Measurements from ENCODE around the gene CHL1.

CHL1 gene

GRCh38 chr3:244041-244440, 47.5 kb downstream of the CHL1 start:
- H3K9me3 ChIP-seq: no peaks in the 10 kb centered on the region
- DNase-seq (ENCODE audit: low spot score in 2 of 2): no peak
- H3K36me3 ChIP-seq (replicated peaks): no peaks in the 10 kb centered on the region
- in situ Hi-C loops (cut with MboI; ENCODE audit: low sequenced_read_pairs): no loop called here
- H3K4me1 ChIP-seq: no peaks in the 10 kb centered on the region
- no peaks in the 10 kb centered on the region for H3K27me3 ChIP-seq (ENCODE audit: low read depth)
- H3K4me3 ChIP-seq: no peak overlapping the region

- Histone ChIP-seq H3K4me1 (no peaks in the 10 kb centered on the region), H3K36me3 (replicated peaks) (no peaks in the 10 kb centered on the region), H3K27me3 (ENCODE audit: low read depth) (no peaks in the 10 kb centered on the region), H3K4me3 (no peak overlapping the region), H3K9me3 (no peaks in the 10 kb centered on the region)
- no peak for DNase-seq (ENCODE audit: low spot score in 2 of 2)
- in situ Hi-C loops (cut with MboI; ENCODE audit: low sequenced_read_pairs): no loop called here
Measured at GRCh38 chr3:247916-248315, 51.4 kb downstream of the CHL1 start.

- no peaks in the 10 kb centered on the region for H3K4me1 ChIP-seq
- no peaks in the 10 kb centered on the region for H3K27me3 ChIP-seq (ENCODE audit: low read depth)
- peak in 1 of 2 experiments; percentile 23 for DNase-seq (ENCODE audit: low spot score in 2 of 2)
- no peaks in the 10 kb centered on the region for H3K36me3 ChIP-seq (replicated peaks)
- no peaks in the 10 kb centered on the region for H3K9me3 ChIP-seq
- in situ Hi-C loops (cut with MboI; ENCODE audit: low sequenced_read_pairs): no loop called here
- no peak overlapping the region for H3K4me3 ChIP-seq
Measured at GRCh38 chr3:248864-249520, 52.4 kb downstream of the CHL1 start.

GRCh38 chr3:249587-250262, 53.2 kb downstream of the CHL1 start:
- H3K4me1 ChIP-seq: no peaks in the 10 kb centered on the region
- H3K4me3 ChIP-seq: no peak overlapping the region
- H3K9me3 ChIP-seq: no peaks in the 10 kb centered on the region
- DNase-seq (ENCODE audit: low spot score in 2 of 2): no peak
- H3K27me3 ChIP-seq (ENCODE audit: low read depth): no peaks in the 10 kb centered on the region
- in situ Hi-C loops (cut with MboI; ENCODE audit: low sequenced_read_pairs): no loop called here
- H3K36me3 ChIP-seq (replicated peaks): no peaks in the 10 kb centered on the region

GRCh38 chr3:256501-256900, 59.9 kb downstream of the CHL1 start:
- Histone ChIP-seq H3K27me3 (ENCODE audit: low read depth) (no peaks in the 10 kb centered on the region), H3K4me1 (no peaks in the 10 kb centered on the region), H3K4me3 (no peak overlapping the region), H3K9me3 (no peaks in the 10 kb centered on the region), H3K36me3 (replicated peaks) (no peaks in the 10 kb centered on the region)
- no peak for DNase-seq (ENCODE audit: low spot score in 2 of 2)
- in situ Hi-C loops (cut with MboI; ENCODE audit: low sequenced_read_pairs): no loop called here

- no peak for DNase-seq (ENCODE audit: low spot score in 2 of 2)
- Histone ChIP-seq H3K27me3 (ENCODE audit: low read depth) (no peaks in the 10 kb centered on the region), H3K9me3 (no peaks in the 10 kb centered on the region), H3K36me3 (replicated peaks) (no peaks in the 10 kb centered on the region), H3K4me1 (no peaks in the 10 kb centered on the region), H3K4me3 (no peak overlapping the region)
- in situ Hi-C loops (cut with MboI; ENCODE audit: low sequenced_read_pairs): no loop called here
Measured at GRCh38 chr3:257826-258225, 61.3 kb downstream of the CHL1 start.

GRCh38 chr3:260898-261297, 64.3 kb downstream of the CHL1 start:
- no peak for DNase-seq (ENCODE audit: low spot score in 2 of 2)
- Histone ChIP-seq H3K27me3 (ENCODE audit: low read depth) (no peaks in the 10 kb centered on the region), H3K36me3 (replicated peaks) (no peaks in the 10 kb centered on the region), H3K4me1 (no peaks in the 10 kb centered on the region), H3K4me3 (no peak overlapping the region), H3K9me3 (no peaks in the 10 kb centered on the region)
- in situ Hi-C loops (cut with MboI; ENCODE audit: low sequenced_read_pairs): no loop called here

GRCh38 chr3:263393-263792, 66.8 kb downstream of the CHL1 start:
- Histone ChIP-seq H3K9me3 (no peaks in the 10 kb centered on the region), H3K36me3 (replicated peaks) (no peaks in the 10 kb centered on the region)
- DNase-seq (ENCODE audit: low spot score in 2 of 2): no peak

GRCh38 chr3:264394-265156, 68.0 kb downstream of the CHL1 start:
- H3K9me3 ChIP-seq: no peaks in the 10 kb centered on the region
- no peaks in the 10 kb centered on the region for H3K36me3 ChIP-seq (replicated peaks)
- DNase-seq (ENCODE audit: low spot score in 2 of 2): no peak
- no peaks in the 10 kb centered on the region for H3K4me1 ChIP-seq
- H3K4me3 ChIP-seq: no peak overlapping the region
- H3K27me3 ChIP-seq (ENCODE audit: low read depth): no peaks in the 10 kb centered on the region
- in situ Hi-C loops (cut with MboI; ENCODE audit: low sequenced_read_pairs): no loop called here

More at GRCh38 chr3:263393-263792, 66.8 kb downstream of the CHL1 start:
- Histone ChIP-seq H3K4me3 (no peak overlapping the region), H3K4me1 (no peaks in the 10 kb centered on the region), H3K27me3 (ENCODE audit: low read depth) (no peaks in the 10 kb centered on the region)
- in situ Hi-C loops (cut with MboI; ENCODE audit: low sequenced_read_pairs): no loop called here

GRCh38 chr3:267101-267500, 70.5 kb downstream of the CHL1 start:
- DNase-seq (ENCODE audit: low spot score in 2 of 2): no peak
- Histone ChIP-seq H3K4me3 (no peak overlapping the region), H3K27me3 (ENCODE audit: low read depth) (no peaks in the 10 kb centered on the region), H3K4me1 (no peaks in the 10 kb centered on the region), H3K9me3 (no peaks in the 10 kb centered on the region), H3K36me3 (replicated peaks) (no peaks in the 10 kb centered on the region)
- in situ Hi-C loops (cut with MboI; ENCODE audit: low sequenced_read_pairs): no loop called here

GRCh38 chr3:270688-271087, 74.1 kb downstream of the CHL1 start:
- in situ Hi-C loops (cut with MboI; ENCODE audit: low sequenced_read_pairs): no loop called here
- H3K9me3 ChIP-seq: no peaks in the 10 kb centered on the region
- no peak for DNase-seq (ENCODE audit: low spot score in 2 of 2)
- H3K27me3 ChIP-seq (ENCODE audit: low read depth): no peaks in the 10 kb centered on the region
- no peaks in the 10 kb centered on the region; the same call in 1 of the 2 replicates for H3K4me1 ChIP-seq
- H3K4me3 ChIP-seq: no peak overlapping the region
- no peaks in the 10 kb centered on the region for H3K36me3 ChIP-seq (replicated peaks)

GRCh38 chr3:274927-275326, 78.4 kb downstream of the CHL1 start:
- in situ Hi-C loops (cut with MboI; ENCODE audit: low sequenced_read_pairs): no loop called here
- H3K36me3 ChIP-seq (replicated peaks): no peaks in the 10 kb centered on the region

GRCh38 chr3:277873-278272, 81.3 kb downstream of the CHL1 start:
- H3K9me3 ChIP-seq: no peaks in the 10 kb centered on the region
- in situ Hi-C loops (cut with MboI; ENCODE audit: low sequenced_read_pairs): no loop called here
- H3K27me3 ChIP-seq (ENCODE audit: low read depth): peaks cover 3% of the 10 kb centered on the region; the same call in 1 of the 2 replicates
- DNase-seq (ENCODE audit: low spot score in 2 of 2): no peak
- no peak overlapping the region for H3K4me3 ChIP-seq
- H3K36me3 ChIP-seq (replicated peaks): no peaks in the 10 kb centered on the region
- no peaks in the 10 kb centered on the region; the same call in 1 of the 2 replicates for H3K4me1 ChIP-seq

More at GRCh38 chr3:274927-275326, 78.4 kb downstream of the CHL1 start:
- Histone ChIP-seq H3K4me1 (no peaks in the 10 kb centered on the region; the same call in 1 of the 2 replicates), H3K9me3 (no peaks in the 10 kb centered on the region), H3K27me3 (ENCODE audit: low read depth) (peaks cover 3% of the 10 kb centered on the region; the same call in 1 of the 2 replicates), H3K4me3 (no peak overlapping the region)
- no peak for DNase-seq (ENCODE audit: low spot score in 2 of 2)

All from HAP-1 (cell line).